Measurements from ENCODE around the gene PLAC1. TPM values are rescaled to one million over a fixed set of nuclear protein-coding genes. Genes with fewer than 3 reads are reported as not detected.

The PLAC1 gene
- total RNA-seq, 1 experiment from 2014 or later: not detected

- Mint-ChIP-seq H3K27ac (no peak overlapping the region), H3K4me1 (peaks cover 35% of the 10 kb centered on the region), H3K4me3 (no peak overlapping the region), H3K9me3 (no peaks in the 10 kb centered on the region), H3K36me3 (no peaks in the 10 kb centered on the region), H3K27me3 (ENCODE audit: low read depth) (no peaks in the 10 kb centered on the region)
- DNase-seq (ENCODE audit: low spot score): no peak
- ChIA-PET POLR2A (interaction anchor here (0.7 kb wide), 1 partner anchor 857 kb away, joined by 3 read pairs; no protein-coding TSS in a partner anchor), CTCF (no interaction called here)
- no peak for TF ChIP-seq ZNF423 (CRISPR knock-in tag; IDR thresholded peaks at IDR 0.05)
- TF ChIP-seq PRDM15 (CRISPR knock-in tag; IDR thresholded peaks at IDR 0.05): no peak
- TF ChIP-seq NFATC4 (CRISPR knock-in tag; IDR thresholded peaks at IDR 0.05): no peak
- no peak for TF ChIP-seq ZNF232 (CRISPR knock-in tag; IDR thresholded peaks at IDR 0.05)
- TF ChIP-seq TCF7 (CRISPR knock-in tag; IDR thresholded peaks at IDR 0.05; ENCODE audit: low read depth): no peak
- TF ChIP-seq ZNF532 (CRISPR knock-in tag; IDR thresholded peaks at IDR 0.05; ENCODE audit: borderline replicate concordance): no peak
- no peak for TF ChIP-seq NFE2L1 (CRISPR knock-in tag; IDR thresholded peaks at IDR 0.05)
- TF ChIP-seq ERG (CRISPR knock-in tag; IDR thresholded peaks at IDR 0.05): no peak
- no peak for ATAC-seq
Observed at GRCh38 chrX:134659761-134660160, 1.5 kb upstream of the PLAC1 start.

GRCh38 chrX:134658760-134659023 lies 421 bp upstream of the PLAC1 start:
- Mint-ChIP-seq H3K27ac (no peak overlapping the region), H3K36me3 (no peaks in the 10 kb centered on the region), H3K4me1 (peaks cover 26% of the 10 kb centered on the region), H3K9me3 (no peaks in the 10 kb centered on the region), H3K4me3 (no peak overlapping the region), H3K27me3 (ENCODE audit: low read depth) (no peaks in the 10 kb centered on the region)
- DNase-seq (ENCODE audit: low spot score) (no peak), ATAC-seq (no peak)
- POLR2A ChIA-PET: no interaction called here
- CTCF ChIA-PET: no interaction called here
- no peak for TF ChIP-seq USF1 (CRISPR knock-in tag; IDR thresholded peaks at IDR 0.05)
- TF ChIP-seq ZNF425 (CRISPR knock-in tag; conservative IDR thresholded peaks at IDR 0.05): no peak
- no peak for TF ChIP-seq ZNF263 (CRISPR knock-in tag; IDR thresholded peaks at IDR 0.05; ENCODE audit: low read depth)
- no peak for TF ChIP-seq SOX15 (CRISPR knock-in tag; IDR thresholded peaks at IDR 0.05)
- no peak for TF ChIP-seq JUN (CRISPR knock-in tag; IDR thresholded peaks at IDR 0.05)
- TF ChIP-seq CREB1 (CRISPR knock-in tag; IDR thresholded peaks at IDR 0.05): no peak
- no peak for TF ChIP-seq SMAD4 (CRISPR knock-in tag; IDR thresholded peaks at IDR 0.05)
- no peak for TF ChIP-seq ZNF416 (CRISPR knock-in tag; IDR thresholded peaks at IDR 0.05)
- TF ChIP-seq CREM (CRISPR knock-in tag; IDR thresholded peaks at IDR 0.05): no peak
- no peak for TF ChIP-seq MYBL2 (CRISPR knock-in tag; IDR thresholded peaks at IDR 0.05)
- no peak for TF ChIP-seq ZBTB21 (CRISPR knock-in tag; IDR thresholded peaks at IDR 0.05; ENCODE audit: borderline replicate concordance)
- no peak for TF ChIP-seq TP53 (CRISPR knock-in tag; IDR thresholded peaks at IDR 0.05)
- no peak for TF ChIP-seq EMX1 (CRISPR knock-in tag; IDR thresholded peaks at IDR 0.05)
- no peak for TF ChIP-seq PREB (CRISPR knock-in tag; IDR thresholded peaks at IDR 0.05; ENCODE audit: borderline replicate concordance)
- TF ChIP-seq FOXJ3 (CRISPR knock-in tag; IDR thresholded peaks at IDR 0.05; ENCODE audit: borderline replicate concordance): no peak
- no peak for TF ChIP-seq ZMAT4 (CRISPR knock-in tag; IDR thresholded peaks at IDR 0.05)

Measured in WTC11 (cell line).